KMS-11 (cell line): ENCODE measurements around the gene RAB2B.

ENCODE experiments used
- H2AFZ ChIP-seq: fragments of 200-600 bp; sonication (generic); 2 replicates; pipeline ENCODE4 v1.6.1; 2016; ENCODE audit warnings: antibody characterized with exemption, mixed run types, low read depth
- H3K27ac ChIP-seq: fragments of 200-600 bp; sonication (generic); 2 replicates; pipeline ENCODE4 v1.6.1; 2016; ENCODE audit warnings: mild to moderate bottlenecking, mixed run types
- H3K27me3 ChIP-seq: fragments of 200-600 bp; sonication (generic); 2 replicates; pipeline ENCODE4 v1.6.1; 2017; ENCODE audit warnings: mild to moderate bottlenecking, low read depth, mixed run types, moderate library complexity; ENCODE audit not compliant: insufficient read depth
- H3K36me3 ChIP-seq: fragments of 200-600 bp; sonication (generic); 2 replicates; pipeline ENCODE4 v1.6.1; 2017; ENCODE audit warnings: mild to moderate bottlenecking, mixed run types; ENCODE audit not compliant: insufficient read depth
- H3K4me1 ChIP-seq: fragments of 200-600 bp; sonication (generic); 2 replicates; pipeline ENCODE4 v1.6.1; 2016; ENCODE audit warnings: mild to moderate bottlenecking, low read depth, mixed run types; ENCODE audit not compliant: poor library complexity, severe bottlenecking
- H3K4me2 ChIP-seq: fragments of 200-600 bp; sonication (generic); 2 replicates; pipeline ENCODE4 v1.7.0; 2016; ENCODE audit warnings: mild to moderate bottlenecking, mixed run types
- H3K4me3 ChIP-seq: fragments of 200-600 bp; sonication (generic); IDR thresholded peaks from 2 replicates; pipeline ENCODE4 v1.6.1; 2017; ENCODE audit warnings: low read depth, low read length, mixed read lengths; ENCODE audit not compliant: insufficient read depth
- H3K79me2 ChIP-seq: fragments of 200-600 bp; sonication (generic); 2 replicates; pipeline ENCODE4 v1.6.1; 2016; ENCODE audit warnings: low read depth, mixed run types; ENCODE audit not compliant: insufficient read depth
- H3K9ac ChIP-seq: fragments of 200-600 bp; sonication (generic); 2 replicates; pipeline ENCODE4 v1.6.1; 2016; ENCODE audit warnings: mild to moderate bottlenecking, mixed run types
- H4K20me1 ChIP-seq: fragments of 200-600 bp; sonication (generic); 2 replicates; pipeline ENCODE4 v1.6.1; 2016; ENCODE audit warnings: mild to moderate bottlenecking, mixed run types; ENCODE audit not compliant: insufficient read depth
- TF ChIP-seq, protein P1 (sequence below): fragments of 200-600 bp; sonication (generic); conservative IDR thresholded peaks from 2 replicates; pipeline ENCODE4 v1.6.1; 2017; ENCODE audit warnings: low read depth, mild to moderate bottlenecking, antibody characterized with exemption, low read length, moderate library complexity, mixed read lengths

The RAB2B gene

DNA sequence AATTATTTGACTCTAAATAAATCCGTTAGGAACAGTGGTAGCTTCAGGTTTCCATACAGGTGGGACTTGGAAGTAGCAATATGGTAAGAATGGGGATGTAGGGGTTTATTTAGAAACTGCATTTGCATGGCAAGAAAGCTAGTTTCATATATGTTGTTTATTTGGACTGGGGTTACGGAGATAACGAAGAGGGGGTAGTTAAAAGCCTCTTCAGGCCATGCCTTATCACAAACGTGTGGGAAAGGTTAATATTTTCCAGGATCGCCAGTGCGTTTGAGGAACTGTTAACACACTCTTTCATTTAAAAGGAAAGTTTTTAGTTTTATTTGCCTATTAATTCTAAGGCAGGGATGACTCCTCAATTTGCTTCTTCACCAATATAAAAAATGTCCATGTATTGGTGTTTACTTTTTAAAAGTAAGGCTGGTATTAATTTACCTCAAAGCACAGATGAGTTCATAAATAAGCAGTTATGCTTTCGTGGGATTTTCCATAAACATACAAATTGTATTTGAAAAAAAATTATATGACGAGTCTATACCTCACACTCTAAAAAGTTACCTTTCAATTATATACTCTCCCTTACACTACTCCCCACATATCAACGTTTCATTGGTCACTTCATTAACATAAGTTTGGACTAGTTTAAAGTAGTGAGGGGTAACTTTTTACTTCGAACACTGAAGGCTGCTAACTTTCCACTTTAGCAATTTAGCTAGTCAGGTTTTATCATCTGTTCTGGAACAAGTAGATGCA lies 814 bp downstream of the RAB2B start:
- Histone ChIP-seq H3K9ac (no peak overlapping the region), H3K4me2 (peak overlapping the region; percentile 34; the same call in 1 of the 2 replicates), H3K4me3 (no peak overlapping the region), H3K4me1 (peaks cover 16% of the 10 kb centered on the region), H3K27me3 (no peaks in the 10 kb centered on the region), H2AFZ (peak overlapping the region; percentile 39; the same call in 1 of the 2 replicates), H3K27ac (no peak overlapping the region), H4K20me1 (no peaks in the 10 kb centered on the region), H3K36me3 (no peaks in the 10 kb centered on the region), H3K79me2 (peaks cover 17% of the 10 kb centered on the region; the same call in 1 of the 2 replicates)
- TF ChIP-seq, protein P1, sequence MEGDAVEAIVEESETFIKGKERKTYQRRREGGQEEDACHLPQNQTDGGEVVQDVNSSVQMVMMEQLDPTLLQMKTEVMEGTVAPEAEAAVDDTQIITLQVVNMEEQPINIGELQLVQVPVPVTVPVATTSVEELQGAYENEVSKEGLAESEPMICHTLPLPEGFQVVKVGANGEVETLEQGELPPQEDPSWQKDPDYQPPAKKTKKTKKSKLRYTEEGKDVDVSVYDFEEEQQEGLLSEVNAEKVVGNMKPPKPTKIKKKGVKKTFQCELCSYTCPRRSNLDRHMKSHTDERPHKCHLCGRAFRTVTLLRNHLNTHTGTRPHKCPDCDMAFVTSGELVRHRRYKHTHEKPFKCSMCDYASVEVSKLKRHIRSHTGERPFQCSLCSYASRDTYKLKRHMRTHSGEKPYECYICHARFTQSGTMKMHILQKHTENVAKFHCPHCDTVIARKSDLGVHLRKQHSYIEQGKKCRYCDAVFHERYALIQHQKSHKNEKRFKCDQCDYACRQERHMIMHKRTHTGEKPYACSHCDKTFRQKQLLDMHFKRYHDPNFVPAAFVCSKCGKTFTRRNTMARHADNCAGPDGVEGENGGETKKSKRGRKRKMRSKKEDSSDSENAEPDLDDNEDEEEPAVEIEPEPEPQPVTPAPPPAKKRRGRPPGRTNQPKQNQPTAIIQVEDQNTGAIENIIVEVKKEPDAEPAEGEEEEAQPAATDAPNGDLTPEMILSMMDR: no peak

DNA sequence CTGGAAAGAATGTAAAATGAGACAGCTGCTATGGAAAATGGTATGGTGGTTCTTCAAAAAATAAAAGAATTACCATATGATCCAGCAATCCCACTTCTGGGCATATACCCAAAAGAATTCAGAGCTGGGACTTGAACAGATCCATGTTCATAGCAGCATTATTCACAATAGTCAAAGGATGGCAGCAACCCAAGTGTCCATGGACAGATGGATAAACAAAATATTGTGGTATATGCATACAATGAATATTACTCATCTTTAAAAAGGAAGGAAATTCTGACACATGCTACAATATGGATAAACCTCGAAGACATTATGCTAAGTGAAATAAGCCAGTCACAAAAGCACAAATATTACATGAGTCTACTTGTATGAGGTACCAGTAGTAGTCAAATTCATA lies 9.1 kb downstream of the RAB2B start:
- no peak overlapping the region for H3K9ac ChIP-seq
- no peaks in the 10 kb centered on the region for H3K36me3 ChIP-seq
- no peaks in the 10 kb centered on the region for H3K4me1 ChIP-seq
- TF ChIP-seq, protein P1: no peak
- H3K79me2 ChIP-seq: no peaks in the 10 kb centered on the region
- no peak overlapping the region for H2AFZ ChIP-seq
- no peak overlapping the region for H3K4me2 ChIP-seq
- H4K20me1 ChIP-seq: no peaks in the 10 kb centered on the region
- H3K4me3 ChIP-seq: no peak overlapping the region
- no peak overlapping the region for H3K27ac ChIP-seq
- H3K27me3 ChIP-seq: no peaks in the 10 kb centered on the region

DNA sequence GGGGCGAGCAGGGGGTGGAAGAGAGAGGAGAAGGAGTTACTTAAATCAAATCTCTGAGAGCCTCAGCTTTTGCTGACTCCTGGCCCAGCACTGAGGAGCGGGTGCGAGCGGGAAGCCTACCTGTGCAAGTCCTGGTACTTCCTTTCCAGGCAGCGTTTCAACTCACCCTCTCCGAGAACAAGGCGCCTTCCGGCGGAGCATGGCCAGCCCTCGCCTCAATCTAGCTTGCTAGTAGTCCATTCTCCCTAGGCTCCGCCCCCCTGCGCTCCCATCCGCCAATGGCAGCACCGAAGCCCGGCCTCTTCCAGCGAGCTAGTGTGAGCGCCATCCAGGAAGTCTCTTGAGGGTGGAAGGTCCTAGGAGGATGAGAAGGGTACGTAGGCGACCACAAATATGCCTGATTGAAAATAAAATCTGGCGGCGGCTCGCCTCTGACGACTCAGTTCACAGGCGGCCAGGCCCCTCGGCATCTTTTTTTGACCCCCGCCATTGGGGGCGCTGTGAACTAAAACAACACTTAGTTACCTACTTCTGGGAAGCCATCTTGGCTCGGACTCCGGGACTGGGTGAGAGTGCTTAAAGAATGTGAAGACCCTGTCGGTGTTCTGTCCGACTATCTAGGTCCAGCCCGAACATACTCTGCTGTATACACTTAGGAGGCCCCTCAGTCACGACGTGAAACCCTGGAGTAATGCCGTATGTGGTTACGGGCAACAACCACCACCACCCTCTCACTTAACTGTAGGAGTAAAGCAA lies 20.7 kb downstream of the RAB2B start, which contains the start of gene CHD8:
CHD8 (minus strand) TSS at position 212 of the 756 bp plus-strand sequence. CDS start 24,480 bp downstream, outside the sequence.
- peaks cover 41% of the 10 kb centered on the region for H3K79me2 ChIP-seq

DNA sequence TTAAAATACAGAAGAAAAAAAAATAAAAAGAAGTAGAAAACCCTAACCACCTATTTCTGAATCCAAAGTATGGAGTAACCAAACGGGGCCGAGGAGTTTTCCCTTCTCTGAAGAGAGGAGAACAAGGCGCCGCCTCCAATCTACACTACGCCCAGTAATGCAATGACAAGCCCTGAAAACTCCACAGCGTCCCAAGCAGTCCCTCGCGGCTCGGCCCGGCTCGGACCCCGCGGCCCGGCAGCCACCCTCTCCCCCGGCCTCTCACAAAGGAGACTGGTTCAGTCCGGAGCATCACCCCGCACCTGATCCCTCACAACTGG lies 21.2 kb downstream of the RAB2B start:
- Histone ChIP-seq H3K36me3 (no peaks in the 10 kb centered on the region), H3K27ac (peak overlapping the region; percentile 65), H3K27me3 (no peaks in the 10 kb centered on the region), H4K20me1 (no peaks in the 10 kb centered on the region), H3K4me3 (no peak overlapping the region), H3K9ac (peak overlapping the region; percentile 66), H2AFZ (peak overlapping the region; percentile 66), H3K4me1 (peaks cover 29% of the 10 kb centered on the region), H3K4me2 (peak overlapping the region; percentile 72; the same call in 1 of the 2 replicates), H3K79me2 (peaks cover 47% of the 10 kb centered on the region)
- TF ChIP-seq, protein P1: no peak

More for the DNA sequence above, 20.7 kb downstream of the RAB2B start, which contains the start of gene CHD8:
- H2AFZ ChIP-seq: peak within 1 kb of the TSS; percentile 94
- no peaks in the 10 kb centered on the region for H4K20me1 ChIP-seq
- TF ChIP-seq, protein P1: peak; percentile 74
- H3K27ac ChIP-seq: peak within 1 kb of the TSS; percentile 89
- H3K4me1 ChIP-seq: peaks cover 23% of the 10 kb centered on the region
- H3K27me3 ChIP-seq: no peaks in the 10 kb centered on the region
- H3K36me3 ChIP-seq: no peaks in the 10 kb centered on the region
- no peak within 1 kb of the TSS for H3K4me3 ChIP-seq
- H3K4me2 ChIP-seq: peak within 1 kb of the TSS; percentile 89
- peak within 1 kb of the TSS; percentile 80 for H3K9ac ChIP-seq
